Neural progenitor cell (in vitro differentiated cells): Measurements from ENCODE around the gene FBXO15.

Experiments
- CTCF ChIP-seq: fragments of 200-600 bp; sonication (generic); IDR thresholded peaks from 2 replicates; pipeline ENCODE4 v1.5.1; 2017; ENCODE audit warnings: antibody characterized with exemption, mild to moderate bottlenecking
- EZH2 ChIP-seq: fragments of 200-600 bp; sonication (generic); IDR thresholded peaks from 2 replicates; pipeline ENCODE4 v1.6.1; 2017; ENCODE audit warnings: antibody characterized with exemption, mild to moderate bottlenecking, moderate library complexity

GRCh38 chr18:74141667-74142066, 6.0 kb downstream of the FBXO15 start:
- TF ChIP-seq CTCF (no peak), EZH2 (no peak)
